GM06990 (cell line): ENCODE measurements around the gene WNT5A.

Experiments used
- DNase-seq: peaks from one replicate; pipeline ENCODE4 v3.0.0-alpha.2; 2011; ENCODE audit not compliant: insufficient read length; ENCODE audit errors: extremely low read depth
- H3K27me3 ChIP-seq: replicated peaks from 2 replicates; pipeline ENCODE4 v1.6.0; 2011; ENCODE audit warnings: low read length; ENCODE audit not compliant: control insufficient read depth, insufficient read depth
- H3K36me3 ChIP-seq: 2 replicates; pipeline ENCODE4 v1.5.1; 2011; ENCODE audit warnings: low read length; ENCODE audit not compliant: control insufficient read depth, insufficient read depth
- H3K4me3 ChIP-seq: replicated peaks from 2 replicates; pipeline ENCODE4 v1.5.1; 2011; ENCODE audit warnings: low read depth, mild to moderate bottlenecking, control low read depth, low read length
- CTCF ChIP-seq: IDR thresholded peaks from 2 replicates; pipeline ENCODE4 v1.5.1; 2011; ENCODE audit warnings: low read length, control low read depth, mild to moderate bottlenecking, inconsistent platforms; ENCODE audit not compliant: insufficient read depth, poor library complexity, severe bottlenecking

WNT5A gene

GRCh38 chr3:55459838-55460237 lies 27.3 kb downstream of the WNT5A start:
- Histone ChIP-seq H3K4me3 (no peak overlapping the region), H3K27me3 (no peaks in the 10 kb centered on the region), H3K36me3 (no peaks in the 10 kb centered on the region)
- DNase-seq: no peak
- no peak for TF ChIP-seq CTCF

GRCh38 chr3:55458181-55458790 lies 28.8 kb downstream of the WNT5A start:
- TF ChIP-seq CTCF: no peak
- H3K36me3 ChIP-seq: no peaks in the 10 kb centered on the region
- H3K27me3 ChIP-seq: no peaks in the 10 kb centered on the region
- no peak for DNase-seq
- no peak overlapping the region for H3K4me3 ChIP-seq

- H3K4me3 ChIP-seq: no peak overlapping the region
- no peak for TF ChIP-seq CTCF
- H3K36me3 ChIP-seq: no peaks in the 10 kb centered on the region
- no peak for DNase-seq
- no peaks in the 10 kb centered on the region for H3K27me3 ChIP-seq
Observed at GRCh38 chr3:55455915-55456314, 31.2 kb downstream of the WNT5A start.

- H3K27me3 ChIP-seq: no peaks in the 10 kb centered on the region
- no peak overlapping the region for H3K4me3 ChIP-seq
- H3K36me3 ChIP-seq: no peaks in the 10 kb centered on the region
- no peak for TF ChIP-seq CTCF
- no peak for DNase-seq
Observed at GRCh38 chr3:55454611-55455010, 32.5 kb downstream of the WNT5A start.

- no peak for TF ChIP-seq CTCF
- Histone ChIP-seq H3K27me3 (no peaks in the 10 kb centered on the region), H3K36me3 (no peaks in the 10 kb centered on the region), H3K4me3 (no peak overlapping the region)
- no peak for DNase-seq
Observed at GRCh38 chr3:55453886-55454496, 33.1 kb downstream of the WNT5A start.

GRCh38 chr3:55452886-55453285 lies 34.2 kb downstream of the WNT5A start:
- Histone ChIP-seq H3K27me3 (no peaks in the 10 kb centered on the region), H3K4me3 (no peak overlapping the region), H3K36me3 (no peaks in the 10 kb centered on the region)
- TF ChIP-seq CTCF: no peak
- no peak for DNase-seq
